Mucosa of descending colon (tissue), 3 donors: Measurements from ENCODE around the gene GARS1. TPM values are rescaled to one million over a fixed set of nuclear protein-coding genes. Genes with fewer than 3 reads are reported as not detected.

Experiments used
- ATAC-seq: fragments of 200-7000 bp; cut with Tn5 transposase; one replicate; pipeline ENCODE4 v1.9.1; 2020; ENCODE audit warnings: mild to moderate bottlenecking, moderate library complexity
- DNase-seq, 3 donors: peaks; one replicate each; pipeline ENCODE4 v3.0.0-alpha.2; 2020
- H3K36me3 ChIP-seq: fragments of 200-600 bp; one replicate; pipeline ENCODE4 v1.8.0; 2021; ENCODE audit warnings: low read depth, mild to moderate bottlenecking
- H3K4me1 ChIP-seq: fragments of 200-600 bp; one replicate; pipeline ENCODE4 v1.8.0; 2021; ENCODE audit warnings: low read depth, mild to moderate bottlenecking
- H3K4me3 ChIP-seq: fragments of 200-600 bp; one replicate; pipeline ENCODE4 v1.8.0; 2021; ENCODE audit warnings: mild to moderate bottlenecking
- H3K9me3 ChIP-seq: fragments of 200-600 bp; one replicate; pipeline ENCODE4 v1.8.0; 2021; ENCODE audit warnings: mild to moderate bottlenecking
- intact Hi-C, 2 donors: fragments of 100-400 bp; cut with DNase I in 1 of 2; cut with micrococcal nuclease in 1 of 2; formaldehyde crosslinking; loops; one replicate each; pipeline versions ENCODE4 v1.11.0 to v1.11.1; 2022; cut with DNase I, micrococcal nuclease
- total RNA-seq, 3 donors: library from RNA; stranded (reverse); fragmentation: NEBNext Ultra II Directional in 2 of 3; extraction: Animal tissue kit (Norgen Biotek cat#: 25700) in 2 of 3; gene quantifications; one replicate each; pipeline versions ENCODE4 v1.2.1 to v1.2.4, GENCODE V29; 2021 to 2023
- TF ChIP-seq, protein P1 (sequence below): fragments of 200-600 bp; IDR thresholded peaks from one replicate; pipeline ENCODE4 v1.8.0; 2022; ENCODE audit warnings: antibody characterized with exemption, mild to moderate bottlenecking
- donor health status: DM: no; HTN: no; CAD: no; lungs with moderate emphysema.
- donor health status: DM: no; HTN: no; CAD: no.
- donor health status: DM: no; HTN: yes; CAD: no.

GARS1 gene
- total RNA-seq, 3 donors from 2014 or later, result 46.2 to 68.6 (median 55.0) TPM

DNA sequence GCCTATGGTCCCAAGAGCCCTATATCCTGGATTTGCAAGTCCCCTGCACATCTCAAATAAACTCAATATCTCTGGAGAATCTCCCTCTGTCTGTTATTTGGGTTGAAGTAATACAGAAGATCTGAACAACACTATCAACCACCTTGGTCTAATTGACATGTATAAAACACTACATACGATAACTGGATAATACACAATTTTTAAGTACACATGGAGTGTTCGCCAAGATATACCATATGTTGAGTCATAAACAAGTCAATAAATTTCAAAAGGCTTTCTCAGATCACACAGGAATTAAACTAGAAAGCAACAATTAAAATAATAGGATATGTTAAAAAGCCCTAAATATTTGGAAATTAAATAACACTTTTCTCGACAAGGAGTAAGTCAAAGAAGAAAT is 5.6 kb upstream of the GARS1 start:
- Histone ChIP-seq H3K9me3 (no peaks in the 10 kb centered on the region), H3K4me3 (no peak overlapping the region), H3K4me1 (no peaks in the 10 kb centered on the region), H3K36me3 (no peaks in the 10 kb centered on the region)
- DNase-seq (no peak), ATAC-seq (no peak)
- TF ChIP-seq, protein P1, sequence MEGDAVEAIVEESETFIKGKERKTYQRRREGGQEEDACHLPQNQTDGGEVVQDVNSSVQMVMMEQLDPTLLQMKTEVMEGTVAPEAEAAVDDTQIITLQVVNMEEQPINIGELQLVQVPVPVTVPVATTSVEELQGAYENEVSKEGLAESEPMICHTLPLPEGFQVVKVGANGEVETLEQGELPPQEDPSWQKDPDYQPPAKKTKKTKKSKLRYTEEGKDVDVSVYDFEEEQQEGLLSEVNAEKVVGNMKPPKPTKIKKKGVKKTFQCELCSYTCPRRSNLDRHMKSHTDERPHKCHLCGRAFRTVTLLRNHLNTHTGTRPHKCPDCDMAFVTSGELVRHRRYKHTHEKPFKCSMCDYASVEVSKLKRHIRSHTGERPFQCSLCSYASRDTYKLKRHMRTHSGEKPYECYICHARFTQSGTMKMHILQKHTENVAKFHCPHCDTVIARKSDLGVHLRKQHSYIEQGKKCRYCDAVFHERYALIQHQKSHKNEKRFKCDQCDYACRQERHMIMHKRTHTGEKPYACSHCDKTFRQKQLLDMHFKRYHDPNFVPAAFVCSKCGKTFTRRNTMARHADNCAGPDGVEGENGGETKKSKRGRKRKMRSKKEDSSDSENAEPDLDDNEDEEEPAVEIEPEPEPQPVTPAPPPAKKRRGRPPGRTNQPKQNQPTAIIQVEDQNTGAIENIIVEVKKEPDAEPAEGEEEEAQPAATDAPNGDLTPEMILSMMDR, result no peak
- intact Hi-C loops, result no loop called here

DNA sequence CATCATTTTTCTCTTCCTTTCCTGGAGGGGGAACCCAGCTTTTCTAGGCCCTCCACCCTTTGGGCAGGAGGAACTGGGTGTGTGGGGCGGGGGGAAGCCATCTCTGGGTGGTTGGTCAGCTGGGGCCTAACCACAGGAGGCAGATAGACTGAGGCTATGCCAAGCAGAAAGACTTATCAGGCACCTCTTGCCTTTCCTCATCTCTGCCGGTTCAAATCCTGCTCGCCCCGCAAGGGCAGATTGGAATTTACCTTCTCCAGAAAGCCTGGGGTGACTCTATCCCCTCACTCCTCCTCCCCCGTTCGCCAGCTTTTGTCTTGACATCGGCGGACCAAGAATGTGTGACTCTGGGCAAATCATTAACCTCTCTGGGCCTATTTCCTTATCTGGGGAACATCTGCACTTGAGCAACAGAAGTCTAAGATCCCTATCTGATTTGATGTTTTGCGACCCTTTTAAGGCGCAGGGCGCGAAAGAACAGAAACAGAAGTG is 584 bp upstream of the GARS1 start:
- Histone ChIP-seq H3K36me3 (no peaks in the 10 kb centered on the region), H3K4me3 (peak overlapping the region; percentile 98), H3K4me1 (peaks cover 6% of the 10 kb centered on the region), H3K9me3 (no peaks in the 10 kb centered on the region)
- intact Hi-C loops, result no loop called here
- TF ChIP-seq, protein P1, result no peak
- peak; percentile 71 for ATAC-seq
- DNase-seq, result peak in 2 of 3 donors; percentile 64 to 67

DNA sequence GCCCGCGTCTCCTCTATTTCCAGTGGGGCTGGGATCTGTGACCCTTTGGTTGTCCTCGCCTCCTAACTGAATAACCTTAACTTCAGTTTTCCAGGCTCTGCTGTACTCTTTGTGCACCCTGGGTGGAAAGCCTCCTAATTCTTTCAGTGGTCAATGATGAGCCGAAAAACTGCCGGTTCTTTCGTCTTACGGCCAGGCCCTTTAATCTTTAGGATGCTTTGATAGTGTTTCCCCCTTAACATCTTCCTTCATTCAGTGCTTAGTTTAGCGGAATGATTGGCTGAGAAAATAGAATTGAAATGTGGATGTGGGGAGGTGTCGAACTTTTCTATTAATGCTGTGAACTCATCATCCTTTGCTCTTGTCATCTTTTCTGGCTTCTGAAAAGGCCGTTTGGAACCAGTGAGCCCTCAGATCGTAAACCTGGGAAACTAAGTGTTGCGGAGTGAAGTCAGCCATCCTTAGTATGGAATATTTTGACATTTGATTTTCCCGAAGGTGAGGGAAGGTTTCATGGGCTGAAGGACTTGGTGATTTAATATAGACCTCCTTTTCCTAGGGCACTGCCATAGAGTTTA is 847 bp downstream of the GARS1 start:
- Histone ChIP-seq H3K4me1 (peaks cover 6% of the 10 kb centered on the region), H3K36me3 (no peaks in the 10 kb centered on the region), H3K4me3 (peak overlapping the region; percentile 98), H3K9me3 (no peaks in the 10 kb centered on the region)
- TF ChIP-seq, protein P1, result no peak
- DNase-seq (no peak), ATAC-seq (no peak)
- intact Hi-C loops, result no loop called here

DNA sequence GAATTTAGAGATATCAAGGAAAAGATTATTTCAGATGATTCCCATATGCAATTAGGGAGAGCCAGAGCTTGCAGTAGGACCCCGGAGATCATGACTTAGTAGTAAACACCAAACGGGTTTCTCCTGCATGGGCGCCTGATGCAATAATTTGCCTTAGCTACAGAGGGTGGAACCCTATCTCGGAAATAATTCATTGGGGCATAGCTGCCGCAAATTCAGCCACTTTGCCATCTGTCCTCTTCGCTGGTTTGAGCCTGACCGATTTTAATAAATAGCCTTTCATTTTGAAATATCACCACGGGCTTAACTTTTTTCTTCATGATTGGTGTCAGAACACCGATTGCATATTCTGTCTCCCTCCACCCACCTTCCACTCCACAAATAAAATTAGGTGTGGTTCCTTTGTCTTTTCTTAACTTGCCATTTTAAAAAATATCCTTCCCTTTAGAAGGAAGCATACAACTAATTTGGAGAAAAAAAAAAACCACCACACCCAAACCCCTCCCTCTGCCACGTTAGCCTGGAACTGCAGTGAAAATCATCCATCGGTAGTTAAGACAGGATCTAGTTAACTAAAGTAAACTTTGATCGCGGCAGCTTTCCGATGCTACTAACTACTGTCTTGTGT is 1.4 kb downstream of the GARS1 start:
- TF ChIP-seq, protein P1, result no peak
- ATAC-seq (no peak), DNase-seq (peak in 1 of 3 donors; percentile 31)
- intact Hi-C loops, result no loop called here
- peaks cover 6% of the 10 kb centered on the region for H3K4me1 ChIP-seq
- no peaks in the 10 kb centered on the region for H3K9me3 ChIP-seq
- no peaks in the 10 kb centered on the region for H3K36me3 ChIP-seq
- H3K4me3 ChIP-seq, result peak overlapping the region; percentile 98

DNA sequence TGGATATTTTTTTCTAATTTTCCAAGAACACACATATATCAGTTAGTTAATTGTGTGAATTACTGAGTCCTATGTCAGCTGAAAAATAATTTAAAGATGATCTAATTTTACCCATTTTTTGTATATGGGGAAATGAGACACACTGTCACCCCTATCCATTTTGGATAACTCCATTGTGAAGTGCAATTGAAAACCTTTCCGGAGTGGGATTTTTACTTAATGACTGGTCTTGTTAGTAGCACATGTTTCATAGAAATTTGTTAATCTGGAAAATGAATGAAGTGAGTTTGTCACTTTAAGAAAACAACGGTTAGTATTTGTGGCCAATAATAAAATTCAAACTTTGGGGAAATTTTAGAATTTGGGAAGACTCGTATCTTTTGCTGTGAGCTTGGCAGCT is 2.0 kb downstream of the GARS1 start:
- Histone ChIP-seq H3K4me1 (peaks cover 6% of the 10 kb centered on the region), H3K9me3 (no peaks in the 10 kb centered on the region), H3K4me3 (no peak overlapping the region), H3K36me3 (no peaks in the 10 kb centered on the region)
- intact Hi-C loops, result no loop called here
- ATAC-seq, result no peak
- DNase-seq, result no peak
- TF ChIP-seq, protein P1, result no peak
